Trophoblast cell (in vitro differentiated cells and primary cell): Measurements from ENCODE around the gene SORCS1.

Experiments used
- DNase-seq, 2 donors: peaks; one replicate each; pipeline ENCODE4 v3.0.0-alpha.2; 2016
- H2AFZ ChIP-seq: 2 replicates; pipeline ENCODE4 v1.6.1; 2013; ENCODE audit warnings: low read length, moderate library complexity, mild to moderate bottlenecking; ENCODE audit not compliant: insufficient read depth, poor library complexity
- H2AK5ac ChIP-seq: 2 replicates; pipeline ENCODE4 v1.6.1; 2013; ENCODE audit warnings: mild to moderate bottlenecking, low read length
- H2BK120ac ChIP-seq: 2 replicates; pipeline ENCODE4 v1.6.1; 2013; ENCODE audit warnings: low read length, mild to moderate bottlenecking, moderate library complexity; ENCODE audit not compliant: insufficient read depth, poor library complexity
- H2BK12ac ChIP-seq: 2 replicates; pipeline ENCODE4 v1.6.1; 2013; ENCODE audit warnings: mild to moderate bottlenecking, low read length, moderate library complexity
- H2BK5ac ChIP-seq: 2 replicates; pipeline ENCODE4 v1.6.1; 2013; ENCODE audit warnings: low read length, low read depth, moderate library complexity, mild to moderate bottlenecking; ENCODE audit not compliant: poor library complexity
- H3K14ac ChIP-seq: 2 replicates; pipeline ENCODE4 v1.6.1; 2013; ENCODE audit warnings: mild to moderate bottlenecking, low read length
- H3K18ac ChIP-seq: 2 replicates; pipeline ENCODE4 v1.6.1; 2013; ENCODE audit warnings: mild to moderate bottlenecking, low read length
- H3K23ac ChIP-seq: 2 replicates; pipeline ENCODE4 v1.6.1; 2013; ENCODE audit warnings: low read length
- H3K27ac ChIP-seq: 2 replicates; pipeline ENCODE4 v1.5.1; 2013; ENCODE audit warnings: low read depth, mild to moderate bottlenecking, inconsistent platforms, low read length, moderate library complexity
- H3K27me3 ChIP-seq: 2 replicates; pipeline ENCODE4 v1.6.1; 2013; ENCODE audit warnings: inconsistent platforms, mild to moderate bottlenecking, low read length, moderate library complexity; ENCODE audit not compliant: insufficient read depth
- H3K36me3 ChIP-seq, 2 experiments: 1 replicate in 1 of 2; 2 replicates in 1 of 2; pipeline ENCODE4 v1.6.1; 2013; ENCODE audit warnings: low read length in 2 of 2, mild to moderate bottlenecking in 2 of 2, moderate library complexity in 1 of 2; ENCODE audit not compliant: insufficient read depth in 2 of 2, control insufficient read depth in 1 of 2
- H3K4ac ChIP-seq: 2 replicates; pipeline ENCODE4 v1.6.1; 2013; ENCODE audit warnings: low read depth, mild to moderate bottlenecking, low read length, moderate library complexity
- H3K4me1 ChIP-seq, 2 experiments: 1 replicate in 1 of 2; 2 replicates in 1 of 2; pipeline ENCODE4 v1.6.1; 2013; ENCODE audit warnings: low read length in 2 of 2, mild to moderate bottlenecking in 2 of 2, moderate library complexity in 1 of 2; ENCODE audit not compliant: insufficient read depth in 2 of 2, control insufficient read depth in 1 of 2
- H3K4me2 ChIP-seq: 2 replicates; pipeline ENCODE4 v1.6.1; 2013; ENCODE audit warnings: inconsistent platforms, mild to moderate bottlenecking, low read length, moderate library complexity
- H3K4me3 ChIP-seq: 2 replicates; pipeline ENCODE4 v1.5.1; 2013; ENCODE audit warnings: mild to moderate bottlenecking, low read depth, low read length, inconsistent platforms
- H3K79me1 ChIP-seq: one replicate; pipeline ENCODE4 v1.6.1; 2013; ENCODE audit warnings: low read length
- H3K79me2 ChIP-seq: 2 replicates; pipeline ENCODE4 v1.6.1; 2013; ENCODE audit warnings: low read length, mild to moderate bottlenecking; ENCODE audit not compliant: control insufficient read depth, insufficient read depth, poor library complexity
- H3K9ac ChIP-seq: 2 replicates; pipeline ENCODE4 v1.6.1; 2013; ENCODE audit warnings: mild to moderate bottlenecking, low read length
- H3K9me3 ChIP-seq: 2 replicates; pipeline ENCODE4 v1.6.1; 2013; ENCODE audit warnings: low read depth, mild to moderate bottlenecking, control low read depth, inconsistent platforms, low read length; ENCODE audit not compliant: insufficient read depth
- H4K12ac ChIP-seq: 2 replicates; pipeline ENCODE4 v1.6.1; 2013; ENCODE audit warnings: low read depth, mild to moderate bottlenecking, low read length, moderate library complexity
- H4K8ac ChIP-seq: 2 replicates; pipeline ENCODE4 v1.6.1; 2013; ENCODE audit warnings: low read depth, mild to moderate bottlenecking, low read length, moderate library complexity
- H4K91ac ChIP-seq: one replicate; pipeline ENCODE4 v1.6.1; 2013; ENCODE audit warnings: low read depth, mild to moderate bottlenecking, low read length, moderate library complexity
- WGBS: extraction: QIAGEN DNeasy Blood & Tissue Kit; methylation state at CpG from one replicate; pipeline ENCODE4 v1.1.7; 2013; ENCODE audit warnings: missing lambda C conversion rate; ENCODE audit not compliant: insufficient read length, insufficient coverage; ENCODE audit errors: extremely low coverage; 5-methylcytosine and 5-hydroxymethylcytosine counted together

SORCS1 gene

GRCh38 chr10:106705681-106706100 lies 458.8 kb downstream of the SORCS1 start:
- Histone ChIP-seq H3K4me1 (no peaks in the 10 kb centered on the region), H3K36me3 (no peaks in the 10 kb centered on the region), H2AFZ (no peak overlapping the region), H3K79me1 (no peaks in the 10 kb centered on the region), H3K4me3 (no peak overlapping the region), H2BK120ac (no peak overlapping the region), H3K79me2 (no peaks in the 10 kb centered on the region), H3K14ac (no peak overlapping the region), H2AK5ac (no peak overlapping the region), H3K27me3 (no peaks in the 10 kb centered on the region), H3K27ac (no peak overlapping the region), H4K91ac (no peak overlapping the region), H4K12ac (no peak overlapping the region), H3K4me2 (no peak overlapping the region), H2BK5ac (no peak overlapping the region), H3K9me3 (no peaks in the 10 kb centered on the region), H3K18ac (no peak overlapping the region), H4K8ac (no peak overlapping the region), H3K9ac (no peak overlapping the region), H3K4ac (no peak overlapping the region), H3K23ac (no peak overlapping the region), H2BK12ac (no peak overlapping the region)
- peak in 1 of 2 donors; percentile 64 for DNase-seq
- no CpG with 5 or more reads among the region's 9 CpGs for WGBS

- H3K23ac ChIP-seq: no peak overlapping the region
- H3K4me3 ChIP-seq: no peak overlapping the region
- H2BK12ac ChIP-seq: no peak overlapping the region
- H3K27me3 ChIP-seq: no peaks in the 10 kb centered on the region
- H2AFZ ChIP-seq: no peak overlapping the region
- H3K79me1 ChIP-seq: no peaks in the 10 kb centered on the region
- H2BK120ac ChIP-seq: no peak overlapping the region
- H2BK5ac ChIP-seq: no peak overlapping the region
- H3K14ac ChIP-seq: no peak overlapping the region
- H3K79me2 ChIP-seq: no peaks in the 10 kb centered on the region
- no peak overlapping the region for H4K12ac ChIP-seq
- no peaks in the 10 kb centered on the region for H3K4me1 ChIP-seq
- H3K9ac ChIP-seq: no peak overlapping the region
- no peak overlapping the region for H3K4me2 ChIP-seq
- H3K18ac ChIP-seq: no peak overlapping the region
- DNase-seq: no peak
- no peaks in the 10 kb centered on the region for H3K36me3 ChIP-seq
- H2AK5ac ChIP-seq: no peak overlapping the region
- no peak overlapping the region for H3K4ac ChIP-seq
- WGBS: no CpG with 5 or more reads among the region's 2 CpGs
- H4K8ac ChIP-seq: no peak overlapping the region
- H3K9me3 ChIP-seq: no peaks in the 10 kb centered on the region
- no peak overlapping the region for H4K91ac ChIP-seq
- H3K27ac ChIP-seq: no peak overlapping the region
Observed at GRCh38 chr10:106696239-106696638, 468.3 kb downstream of the SORCS1 start.

- no peak for DNase-seq
- Histone ChIP-seq H3K9me3 (no peaks in the 10 kb centered on the region), H3K27ac (no peak overlapping the region), H4K91ac (no peak overlapping the region), H3K4ac (no peak overlapping the region), H3K27me3 (no peaks in the 10 kb centered on the region), H4K12ac (no peak overlapping the region), H2BK120ac (no peak overlapping the region), H3K79me1 (no peaks in the 10 kb centered on the region), H3K36me3 (no peaks in the 10 kb centered on the region), H2AFZ (no peak overlapping the region), H3K4me2 (no peak overlapping the region), H2AK5ac (no peak overlapping the region), H2BK5ac (no peak overlapping the region), H3K9ac (no peak overlapping the region), H3K4me3 (no peak overlapping the region), H3K18ac (no peak overlapping the region), H3K4me1 (no peaks in the 10 kb centered on the region), H4K8ac (no peak overlapping the region), H3K23ac (no peak overlapping the region), H2BK12ac (no peak overlapping the region), H3K14ac (no peak overlapping the region), H3K79me2 (no peaks in the 10 kb centered on the region)
- no CpG with 5 or more reads among the region's 1 CpG for WGBS
Observed at GRCh38 chr10:106694696-106695095, 469.8 kb downstream of the SORCS1 start.

GRCh38 chr10:106682175-106682574 lies 482.3 kb downstream of the SORCS1 start:
- no peak overlapping the region for H4K91ac ChIP-seq
- no peak for DNase-seq
- H3K4me3 ChIP-seq: no peak overlapping the region
- H3K27ac ChIP-seq: no peak overlapping the region
- H3K23ac ChIP-seq: no peak overlapping the region
- H3K9ac ChIP-seq: no peak overlapping the region
- H3K4ac ChIP-seq: no peak overlapping the region
- no peaks in the 10 kb centered on the region for H3K79me1 ChIP-seq
- H2BK12ac ChIP-seq: no peak overlapping the region
- no peaks in the 10 kb centered on the region for H3K79me2 ChIP-seq
- H4K8ac ChIP-seq: no peak overlapping the region
- H3K18ac ChIP-seq: no peak overlapping the region
- no peaks in the 10 kb centered on the region for H3K36me3 ChIP-seq
- no peak overlapping the region for H2AK5ac ChIP-seq
- no peaks in the 10 kb centered on the region for H3K9me3 ChIP-seq
- no peak overlapping the region for H3K4me2 ChIP-seq
- H2BK5ac ChIP-seq: no peak overlapping the region
- H2AFZ ChIP-seq: no peak overlapping the region
- H3K4me1 ChIP-seq: no peaks in the 10 kb centered on the region
- no peak overlapping the region for H2BK120ac ChIP-seq
- no peaks in the 10 kb centered on the region for H3K27me3 ChIP-seq
- H3K14ac ChIP-seq: no peak overlapping the region
- H4K12ac ChIP-seq: no peak overlapping the region
